Cerebellar cortex (tissue), 1 donor: ENCODE measurements around the gene VAV1.
"Not testable (repeated sequence)": the region's sequence is repeated elsewhere in the genome, so short reads cannot be mapped to it uniquely, and the experiment has no call there.

Experiments
- DNase-seq: peaks from one replicate; pipeline ENCODE4 v3.0.0-alpha.2; 2015; ENCODE audit warnings: low spot score

VAV1 gene

DNA sequence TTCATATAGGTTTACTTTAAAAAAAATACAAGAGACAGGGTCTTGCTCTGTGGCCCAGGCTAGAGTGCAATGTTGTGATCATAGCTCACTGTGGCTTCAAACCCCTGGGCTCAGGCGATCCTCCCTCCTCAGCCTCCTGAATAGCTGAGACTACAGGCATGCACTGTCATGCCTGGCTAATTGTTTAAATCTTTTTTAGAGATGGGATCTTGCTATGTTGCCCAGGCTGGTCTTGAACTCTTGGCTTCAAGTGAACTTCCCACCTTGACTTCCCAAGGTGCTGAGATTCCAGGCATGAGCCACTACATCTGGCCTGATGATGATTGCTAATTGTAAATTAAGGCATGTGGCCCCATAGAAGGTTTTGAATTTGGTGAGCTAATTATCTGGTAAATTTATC lies 79.5 kb downstream of the VAV1 start:
- no peak for DNase-seq

DNA sequence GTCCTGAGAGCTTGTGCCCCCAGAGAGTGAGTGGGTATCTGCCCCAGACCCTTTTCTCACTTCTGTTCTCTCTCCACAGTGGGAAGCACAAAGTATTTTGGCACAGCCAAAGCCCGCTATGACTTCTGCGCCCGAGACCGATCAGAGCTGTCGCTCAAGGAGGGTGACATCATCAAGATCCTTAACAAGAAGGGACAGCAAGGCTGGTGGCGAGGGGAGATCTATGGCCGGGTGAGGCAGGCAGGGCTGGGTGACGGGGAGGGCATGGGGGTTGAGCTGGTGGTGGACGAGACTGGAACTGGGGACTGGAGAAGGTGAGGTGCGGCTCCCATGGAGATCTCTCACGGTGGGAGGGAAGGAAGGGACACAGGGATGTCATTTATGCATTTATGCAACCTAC lies 81.4 kb downstream of the VAV1 start:
- DNase-seq, result no peak

- no peak for DNase-seq
These were observed 82.2 kb downstream of the VAV1 start for GRCh38 chr19:6854758-6855157.

DNA sequence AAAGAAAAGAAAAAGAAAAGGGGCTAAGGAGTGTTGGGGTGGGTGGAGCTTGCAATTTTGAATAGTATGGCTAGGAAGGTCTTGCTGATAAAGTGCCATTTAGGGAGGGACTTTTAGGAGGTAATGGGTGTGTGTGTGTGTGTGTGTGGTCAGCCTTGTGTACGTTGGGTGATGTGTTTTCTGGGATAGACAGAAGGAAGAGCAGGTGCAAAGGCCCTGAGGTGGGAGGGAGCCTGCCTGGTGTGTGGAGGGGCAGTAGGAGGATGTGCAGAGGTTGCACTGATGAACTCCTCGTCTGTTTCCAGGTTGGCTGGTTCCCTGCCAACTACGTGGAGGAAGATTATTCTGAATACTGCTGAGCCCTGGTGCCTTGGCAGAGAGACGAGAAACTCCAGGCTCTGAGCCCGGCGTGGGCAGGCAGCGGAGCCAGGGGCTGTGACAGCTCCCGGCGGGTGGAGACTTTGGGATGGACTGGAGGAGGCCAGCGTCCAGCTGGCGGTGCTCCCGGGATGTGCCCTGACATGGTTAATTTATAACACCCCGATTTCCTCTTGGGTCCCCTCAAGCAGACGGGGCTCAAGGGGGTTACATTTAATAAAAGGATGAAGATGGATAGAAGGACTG lies 84.4 kb downstream of the VAV1 start:
- no peak for DNase-seq

- DNase-seq, result no peak
These were observed 89.3 kb downstream of the VAV1 start for GRCh38 chr19:6861683-6862286.

DNA sequence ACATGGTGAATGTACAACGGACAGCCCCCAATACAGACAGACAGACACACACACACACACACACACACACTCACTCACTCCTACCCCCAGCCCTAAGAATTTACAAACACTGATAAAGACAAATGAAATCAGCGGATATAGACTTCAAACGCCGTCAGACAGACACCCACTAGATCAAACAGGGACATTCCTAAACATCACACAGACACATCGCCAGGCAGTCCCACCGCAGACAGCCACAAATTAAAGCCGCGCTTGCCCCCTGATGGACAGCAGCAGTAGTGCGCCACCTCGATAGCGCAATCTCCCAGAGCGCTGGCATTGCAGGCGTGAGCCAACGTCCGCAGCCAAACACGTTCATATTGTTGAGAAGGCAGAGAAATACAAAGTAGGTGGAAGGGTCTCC lies 90.2 kb downstream of the VAV1 start:
- DNase-seq, result peak; percentile 66

DNA sequence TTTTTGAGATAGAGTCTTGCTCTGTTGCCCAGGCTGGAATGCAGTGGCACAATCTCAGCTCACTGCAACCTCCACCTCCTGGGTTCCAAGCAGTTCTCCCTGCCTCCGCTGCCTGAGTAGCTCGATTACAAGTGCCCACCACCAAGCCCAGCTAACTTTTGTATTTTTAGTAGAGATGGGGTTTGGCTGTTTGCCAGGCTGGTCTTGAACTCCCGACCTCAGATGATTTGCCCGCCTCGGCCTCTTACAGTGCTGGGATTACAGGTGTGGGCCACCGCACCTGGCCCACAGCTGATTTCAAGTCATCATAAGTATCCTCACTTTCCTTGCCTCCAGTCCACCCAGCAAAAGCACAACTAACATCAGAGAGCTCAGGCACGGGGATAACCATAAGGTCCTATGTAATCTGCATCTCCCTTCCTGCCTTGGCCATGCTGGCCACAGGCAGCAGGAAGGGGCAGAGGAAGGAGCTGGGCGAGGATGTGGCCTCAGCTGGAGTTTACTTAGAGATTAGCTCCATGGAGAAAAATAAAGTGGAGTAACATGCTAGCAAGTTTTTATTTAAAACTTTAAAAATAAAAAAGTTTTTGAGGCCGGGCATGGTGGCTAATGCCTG lies 91.9 kb downstream of the VAV1 start:
- DNase-seq, result no peak

GRCh38 chr19:6865849-6866248 lies 93.3 kb downstream of the VAV1 start:
- DNase-seq, result no peak

- DNase-seq, result no peak
These were observed 94.2 kb downstream of the VAV1 start for GRCh38 chr19:6866741-6867151.

- DNase-seq, result peak; percentile 4
These were observed 95.8 kb downstream of the VAV1 start for GRCh38 chr19:6868351-6868750.

DNA sequence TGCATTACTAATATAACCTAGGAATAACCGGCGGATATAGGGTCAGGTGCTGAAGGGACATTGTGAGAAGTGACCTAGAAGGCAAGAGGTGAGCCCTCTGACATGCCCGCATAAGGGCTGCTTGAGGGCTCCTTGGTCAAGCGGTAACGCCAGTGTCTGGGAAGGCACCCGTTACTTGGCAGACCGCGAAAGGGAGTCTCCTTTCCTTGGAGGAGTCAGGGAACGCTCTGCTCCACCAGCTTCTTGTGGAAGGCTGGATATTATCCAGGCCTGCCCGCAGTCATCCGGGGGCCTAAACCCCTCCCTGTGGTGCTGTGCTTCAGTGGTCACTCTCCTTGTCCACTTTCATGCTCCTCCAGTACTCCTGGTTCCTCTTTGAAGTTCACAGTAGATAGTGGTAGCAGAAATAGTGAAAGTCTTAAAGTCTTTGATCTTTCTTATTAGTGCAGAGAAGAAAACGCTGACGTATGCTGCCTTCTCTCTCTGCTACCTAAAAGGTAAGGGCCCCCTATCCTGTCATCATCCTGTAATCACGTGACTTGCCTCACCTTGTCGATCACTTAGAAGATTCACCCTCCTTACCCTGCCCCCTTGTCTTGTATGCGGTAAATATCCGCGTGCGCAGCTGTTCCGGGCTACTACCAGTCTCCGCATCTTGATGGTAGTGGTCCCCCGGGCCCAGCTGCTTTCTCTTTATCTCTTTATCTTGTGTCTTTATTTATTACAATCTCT lies 96.8 kb downstream of the VAV1 start:
- not testable (repeated sequence) for DNase-seq

GRCh38 chr19:6873708-6874431 lies 101.4 kb downstream of the VAV1 start:
- no peak for DNase-seq

GRCh38 chr19:6875218-6875617 lies 102.7 kb downstream of the VAV1 start:
- no peak for DNase-seq

DNA sequence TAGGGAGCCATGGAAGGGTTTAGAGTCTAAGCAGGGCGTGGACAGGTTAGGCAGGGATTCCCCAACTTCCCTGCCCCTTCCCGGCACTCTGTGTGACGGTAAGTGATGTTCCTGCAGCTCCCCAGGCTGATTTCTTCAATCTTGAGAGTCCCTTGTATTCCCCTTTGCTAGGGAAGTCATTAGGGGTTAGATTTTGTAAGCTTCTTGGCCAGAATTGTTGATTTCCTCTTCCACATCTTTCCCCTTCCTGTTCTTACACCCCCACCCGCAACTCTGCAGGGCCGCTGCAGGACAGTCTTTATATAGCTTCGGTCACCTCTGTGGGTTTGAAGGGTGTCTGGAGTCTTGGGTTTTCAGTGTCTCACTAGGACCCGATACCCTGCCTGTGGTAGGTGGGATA lies 104.2 kb downstream of the VAV1 start:
- DNase-seq, result no peak

- no peak for DNase-seq
These were observed 105.3 kb downstream of the VAV1 start for GRCh38 chr19:6877766-6878165.

- DNase-seq, result no peak
These were observed 113.9 kb downstream of the VAV1 start for GRCh38 chr19:6886277-6886897.

- DNase-seq, result no peak
These were observed 114.8 kb downstream of the VAV1 start, which contains the start of gene ADGRE1 for GRCh38 chr19:6887316-6887715. Gene ADGRE1 (plus strand): TSS chr19:6887579. CDS start chr19:6887609, 30 bp downstream.

GRCh38 chr19:6888967-6889366 lies 116.5 kb downstream of the VAV1 start:
- no peak for DNase-seq

GRCh38 chr19:6890401-6890913 lies 117.9 kb downstream of the VAV1 start:
- DNase-seq, result no peak

DNA sequence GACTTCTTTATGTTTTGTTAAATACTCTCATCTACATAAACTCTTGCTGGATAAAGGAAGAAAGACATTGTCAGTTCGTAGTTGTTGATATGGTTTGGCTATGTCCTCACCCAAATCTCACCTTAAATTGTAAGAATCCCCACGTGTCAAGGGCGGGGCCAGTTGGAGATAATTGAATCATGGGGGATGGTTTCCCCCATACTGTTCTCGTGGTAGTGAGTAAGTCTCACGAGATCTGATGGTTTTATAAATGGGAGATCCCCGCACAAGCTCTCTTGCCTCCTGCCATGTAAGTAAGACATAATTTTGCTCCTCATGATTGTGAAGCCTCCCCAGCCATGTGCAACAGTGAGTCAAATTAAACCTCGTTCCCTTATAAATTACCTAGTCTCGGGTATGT lies 118.4 kb downstream of the VAV1 start:
- DNase-seq, result no peak

DNA sequence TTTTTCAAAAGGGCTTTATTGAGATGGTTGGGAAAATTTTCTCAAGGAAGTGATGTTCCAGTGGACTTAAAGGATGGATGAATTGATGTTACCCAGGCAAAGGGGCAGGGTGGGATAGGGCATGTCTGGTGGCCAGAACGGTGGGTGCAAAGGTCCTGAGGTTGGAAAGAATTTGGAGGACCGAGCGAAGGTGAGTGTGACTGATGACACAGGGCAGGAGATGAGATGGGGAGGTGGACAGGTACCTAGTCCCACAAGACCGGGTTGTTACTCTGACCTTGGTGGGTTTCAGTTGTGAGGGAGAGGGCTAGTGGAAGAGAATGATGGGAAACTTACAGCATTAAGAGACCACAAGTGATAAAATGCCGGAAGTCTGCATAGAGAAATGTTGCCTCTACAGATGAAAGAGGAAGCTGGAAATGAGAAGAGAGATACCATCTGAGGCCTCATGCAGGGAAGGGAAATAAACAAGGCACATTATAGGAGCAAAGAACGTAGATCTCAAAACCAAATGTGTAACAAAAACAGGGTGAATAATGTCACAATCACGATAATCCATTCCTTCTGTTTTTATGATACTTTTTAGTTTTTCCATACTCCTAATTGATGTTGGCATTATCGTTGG lies 119.4 kb downstream of the VAV1 start:
- DNase-seq, result no peak
